ENCODE data around the gene TRAK1. TPM values are rescaled to one million over a fixed set of nuclear protein-coding genes. Genes with fewer than 3 reads are reported as not detected.

TRAK1 gene
- total RNA-seq, 2 experiments from 2014 or later = 23.7 to 24.1 TPM

DNA sequence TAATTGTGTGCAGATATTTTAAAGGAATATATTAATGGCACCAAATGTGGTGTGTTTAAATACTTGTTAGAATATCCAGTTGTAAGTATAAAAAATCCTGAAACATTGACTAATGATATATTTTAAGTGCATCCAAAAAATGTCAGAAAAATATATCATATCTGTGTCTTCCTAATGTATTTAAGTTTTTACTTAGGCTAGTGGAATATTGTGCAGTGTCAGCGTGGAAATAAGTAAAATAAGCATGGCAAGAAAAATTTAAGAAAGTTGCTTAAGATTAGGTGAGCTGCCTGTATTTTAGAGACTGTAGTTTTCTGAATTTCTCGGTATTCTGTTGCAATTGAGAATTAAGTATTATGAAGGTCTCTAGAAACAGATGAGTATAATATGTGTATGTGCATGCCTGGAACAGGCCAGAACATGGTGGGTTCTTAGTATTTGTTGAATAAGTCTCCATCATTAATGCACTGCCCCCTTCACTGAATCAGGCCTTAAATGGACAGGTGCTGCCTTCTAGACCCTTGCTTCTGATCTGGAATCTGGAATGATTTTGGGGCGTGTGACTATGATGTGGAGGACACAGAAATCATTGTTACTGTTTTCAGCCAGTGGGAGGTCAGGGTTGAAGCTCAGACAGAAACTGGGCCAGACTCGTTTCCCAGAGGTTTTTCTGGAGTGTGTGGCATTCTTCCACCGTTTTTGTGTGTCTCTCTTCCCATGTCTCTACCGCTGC lies 86.1 kb downstream of the TRAK1 start:
- Mint-ChIP-seq H3K4me3 (no peak overlapping the region), H3K4me1 (peaks cover 33% of the 10 kb centered on the region), H3K27me3 (no peaks in the 10 kb centered on the region), H3K36me3 (ENCODE audit: low read depth) (peaks cover 2% of the 10 kb centered on the region), H3K9me3 (no peaks in the 10 kb centered on the region), H3K27ac (peak overlapping the region; percentile 17)
- CTCF ChIA-PET = interaction anchor here (0.6 kb wide), 1 partner anchor 34 kb away, joined by 3 read pairs; no protein-coding TSS in a partner anchor
- POLR2A ChIA-PET = no interaction called here
- no peak for DNase-seq

GRCh38 chr3:42177801-42178150 lies 86.6 kb downstream of the TRAK1 start:
- H3K36me3 Mint-ChIP-seq (ENCODE audit: low read depth) = no peaks in the 10 kb centered on the region
- DNase-seq = no peak
- POLR2A ChIA-PET = no interaction called here
- CTCF ChIA-PET = interaction anchor here (0.6 kb wide), 1 partner anchor 35 kb away, joined by 3 read pairs; no protein-coding TSS in a partner anchor
- no peaks in the 10 kb centered on the region for H3K9me3 Mint-ChIP-seq
- no peak overlapping the region for H3K4me3 Mint-ChIP-seq
- H3K27me3 Mint-ChIP-seq = no peaks in the 10 kb centered on the region
- peak overlapping the region; percentile 38 for H3K27ac Mint-ChIP-seq
- peaks cover 28% of the 10 kb centered on the region for H3K4me1 Mint-ChIP-seq

- H3K36me3 Mint-ChIP-seq (ENCODE audit: low read depth) = no peaks in the 10 kb centered on the region
- POLR2A ChIA-PET = no interaction called here
These were observed 88.1 kb downstream of the TRAK1 start for GRCh38 chr3:42179110-42179725.

DNA sequence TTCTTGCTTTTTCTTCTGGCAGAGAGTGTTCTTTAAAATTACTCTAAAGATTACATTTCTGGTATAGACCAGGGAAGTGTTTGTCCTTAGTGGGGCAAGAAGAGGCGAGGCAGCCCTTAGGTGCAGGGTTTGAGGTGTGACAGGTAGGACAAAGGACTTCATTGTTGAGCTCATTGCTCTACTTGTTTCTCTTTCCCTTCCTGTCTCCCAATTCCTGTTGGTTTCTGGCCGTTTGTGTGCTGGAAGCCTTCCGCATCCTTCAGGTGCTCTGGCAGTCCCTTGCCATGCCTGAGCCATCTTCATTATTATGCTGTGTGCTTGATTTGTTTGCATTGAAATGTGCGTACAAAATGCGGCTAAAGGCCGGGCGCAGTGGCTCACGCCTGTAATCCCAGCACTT lies 89.7 kb downstream of the TRAK1 start:
- CTCF ChIA-PET = interaction anchor here (1.3 kb wide), 1 partner anchor 10 kb away, joined by 3 read pairs; no protein-coding TSS in a partner anchor
- H3K36me3 Mint-ChIP-seq (ENCODE audit: low read depth) = peaks cover 4% of the 10 kb centered on the region
- H3K9me3 Mint-ChIP-seq = no peaks in the 10 kb centered on the region
- no peak for DNase-seq
- H3K4me1 Mint-ChIP-seq = peaks cover 7% of the 10 kb centered on the region
- no peak overlapping the region for H3K4me3 Mint-ChIP-seq
- no peak overlapping the region for H3K27ac Mint-ChIP-seq
- no peaks in the 10 kb centered on the region for H3K27me3 Mint-ChIP-seq
- POLR2A ChIA-PET = interaction anchor here (1.0 kb wide), 1 partner anchor 10 kb away, joined by 4 read pairs; no protein-coding TSS in a partner anchor

More at GRCh38 chr3:42179110-42179725, 88.1 kb downstream of the TRAK1 start:
- Mint-ChIP-seq H3K9me3 (no peaks in the 10 kb centered on the region), H3K27ac (no peak overlapping the region), H3K27me3 (no peaks in the 10 kb centered on the region), H3K4me1 (peaks cover 14% of the 10 kb centered on the region), H3K4me3 (no peak overlapping the region)
- CTCF ChIA-PET = no interaction called here
- DNase-seq = no peak

GRCh38 chr3:42182555-42182954 lies 91.4 kb downstream of the TRAK1 start:
- Mint-ChIP-seq H3K9me3 (no peaks in the 10 kb centered on the region), H3K4me1 (peaks cover 7% of the 10 kb centered on the region), H3K27me3 (no peaks in the 10 kb centered on the region), H3K27ac (no peak overlapping the region), H3K4me3 (no peak overlapping the region), H3K36me3 (ENCODE audit: low read depth) (peaks cover 4% of the 10 kb centered on the region)
- ChIA-PET POLR2A (no interaction called here), CTCF (no interaction called here)
- DNase-seq = no peak

GRCh38 chr3:42183991-42184632 lies 93.0 kb downstream of the TRAK1 start:
- Mint-ChIP-seq H3K36me3 (ENCODE audit: low read depth) (peaks cover 8% of the 10 kb centered on the region), H3K27ac (no peak overlapping the region), H3K27me3 (no peaks in the 10 kb centered on the region), H3K4me1 (peaks cover 6% of the 10 kb centered on the region), H3K4me3 (no peak overlapping the region), H3K9me3 (no peaks in the 10 kb centered on the region)
- ChIA-PET CTCF (no interaction called here), POLR2A (no interaction called here)
- no peak for DNase-seq

- peaks cover 8% of the 10 kb centered on the region for H3K36me3 Mint-ChIP-seq (ENCODE audit: low read depth)
- H3K4me1 Mint-ChIP-seq = no peaks in the 10 kb centered on the region
- H3K27ac Mint-ChIP-seq = peak overlapping the region; percentile 32
- H3K27me3 Mint-ChIP-seq = no peaks in the 10 kb centered on the region
- CTCF ChIA-PET = interaction anchor here (0.6 kb wide), 1 partner anchor 41 kb away, joined by 3 read pairs; no protein-coding TSS in a partner anchor
- no peaks in the 10 kb centered on the region for H3K9me3 Mint-ChIP-seq
- POLR2A ChIA-PET = interaction anchor here (0.6 kb wide), 1 partner anchor 314 kb away, joined by 8 read pairs; no protein-coding TSS in a partner anchor
- H3K4me3 Mint-ChIP-seq = no peak overlapping the region
- no peak for DNase-seq
These were observed 93.7 kb downstream of the TRAK1 start for GRCh38 chr3:42184651-42185443.

GRCh38 chr3:42187936-42188335 lies 96.8 kb downstream of the TRAK1 start:
- POLR2A ChIA-PET = no interaction called here
- no peak for DNase-seq
- Mint-ChIP-seq H3K4me3 (no peak overlapping the region), H3K36me3 (ENCODE audit: low read depth) (peaks cover 11% of the 10 kb centered on the region), H3K27me3 (no peaks in the 10 kb centered on the region), H3K9me3 (no peaks in the 10 kb centered on the region), H3K27ac (no peak overlapping the region), H3K4me1 (peaks cover 25% of the 10 kb centered on the region)
- CTCF ChIA-PET = no interaction called here

- ChIA-PET CTCF (no interaction called here), POLR2A (no interaction called here)
- Mint-ChIP-seq H3K4me1 (peaks cover 29% of the 10 kb centered on the region), H3K27me3 (no peaks in the 10 kb centered on the region), H3K4me3 (no peak overlapping the region), H3K9me3 (no peaks in the 10 kb centered on the region), H3K27ac (no peak overlapping the region), H3K36me3 (ENCODE audit: low read depth) (peaks cover 13% of the 10 kb centered on the region)
- no peak for DNase-seq
These were observed 97.2 kb downstream of the TRAK1 start for GRCh38 chr3:42188376-42188775.

- DNase-seq = no peak
- H3K27me3 Mint-ChIP-seq = no peaks in the 10 kb centered on the region
- H3K4me1 Mint-ChIP-seq = peaks cover 36% of the 10 kb centered on the region
- CTCF ChIA-PET = no interaction called here
- no peak overlapping the region for H3K4me3 Mint-ChIP-seq
- H3K9me3 Mint-ChIP-seq = no peaks in the 10 kb centered on the region
- POLR2A ChIA-PET = interaction anchor here (0.6 kb wide), 1 partner anchor 411 kb away, joined by 10 read pairs; no protein-coding TSS in a partner anchor
- H3K36me3 Mint-ChIP-seq (ENCODE audit: low read depth) = peaks cover 13% of the 10 kb centered on the region
- no peak overlapping the region for H3K27ac Mint-ChIP-seq
These were observed 97.9 kb downstream of the TRAK1 start for GRCh38 chr3:42189001-42189460.

GRCh38 chr3:42189736-42190135 lies 98.6 kb downstream of the TRAK1 start:
- peaks cover 13% of the 10 kb centered on the region for H3K36me3 Mint-ChIP-seq (ENCODE audit: low read depth)
- ChIA-PET CTCF (interaction anchor here (0.6 to 1.7 kb wide), 2 partner anchors 9 to 19 kb away, joined by 4 read pairs; no protein-coding TSS in a partner anchor), POLR2A (interaction anchor here (0.6 kb wide), 1 partner anchor 410 kb away, joined by 10 read pairs; no protein-coding TSS in a partner anchor)
- peaks cover 42% of the 10 kb centered on the region for H3K4me1 Mint-ChIP-seq
- no peaks in the 10 kb centered on the region for H3K9me3 Mint-ChIP-seq
- DNase-seq = no peak
- H3K27me3 Mint-ChIP-seq = no peaks in the 10 kb centered on the region
- H3K27ac Mint-ChIP-seq = no peak overlapping the region
- H3K4me3 Mint-ChIP-seq = no peak overlapping the region

DNA sequence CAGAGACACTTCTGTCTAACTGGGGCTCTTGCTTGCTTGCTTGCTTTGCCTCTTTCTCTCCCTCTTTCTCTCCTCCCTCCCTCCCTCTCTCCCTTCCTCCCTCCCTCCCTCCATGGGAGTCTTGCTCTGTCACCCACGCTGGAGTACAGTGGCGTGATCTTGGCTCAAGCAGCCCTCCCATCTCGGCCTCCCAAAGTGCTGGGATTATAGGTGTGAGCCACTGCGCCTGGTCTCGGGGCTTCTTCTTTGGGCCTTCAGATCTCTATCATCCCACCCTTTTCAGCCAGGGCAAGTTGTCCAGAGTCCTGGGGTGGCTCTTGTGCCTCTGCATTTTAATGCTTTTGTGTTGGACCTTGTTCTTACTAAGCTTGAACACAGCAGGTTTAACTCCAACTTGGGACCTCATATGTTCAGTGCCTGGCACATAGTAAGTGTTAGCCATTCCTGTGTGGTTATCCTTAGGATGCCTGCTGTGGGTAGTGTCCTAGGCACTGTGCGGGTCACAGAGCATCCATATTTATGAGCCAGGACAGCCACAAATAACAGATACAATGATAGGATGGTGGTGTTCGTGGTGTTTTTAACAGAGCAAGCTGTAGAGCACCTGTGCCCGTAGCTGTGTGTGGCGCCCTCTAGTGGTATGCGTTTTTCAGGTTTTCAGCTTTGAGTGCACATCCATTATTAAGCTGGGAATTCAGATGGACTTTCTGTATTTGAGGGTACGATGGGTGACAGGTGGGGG lies 99.7 kb downstream of the TRAK1 start:
- peak; percentile 81 for DNase-seq
- Mint-ChIP-seq H3K9me3 (no peaks in the 10 kb centered on the region), H3K27ac (peak overlapping the region; percentile 69), H3K4me1 (peaks cover 53% of the 10 kb centered on the region), H3K4me3 (no peak overlapping the region), H3K27me3 (no peaks in the 10 kb centered on the region), H3K36me3 (ENCODE audit: low read depth) (peaks cover 12% of the 10 kb centered on the region)
- ChIA-PET CTCF (interaction anchor here (0.5 to 1.7 kb wide), 13 partner anchors 8 to 1452 kb away, joined by 3 to 6 read pairs (median 4); no protein-coding TSS in a partner anchor), POLR2A (interaction anchor here (0.7 kb wide), 1 partner anchor 10 kb away, joined by 4 read pairs; no protein-coding TSS in a partner anchor)

All from activated CD4-positive, alpha-beta T cell treated with anti-CD3 and anti-CD28 coated beads, Interleukin-2, amount 10 ng/mL, durations not matched to agents 7 days and 5 days (primary cell).